Ascending aorta (tissue), 2 donors: ENCODE data around the gene CYSLTR2. TPM values are rescaled to one million over a fixed set of nuclear protein-coding genes. Genes with fewer than 3 reads are reported as not detected.

Experiments used
- DNase-seq, 2 donors: peaks; one replicate each; pipeline ENCODE4 v3.0.0-alpha.2; 2019; ENCODE audit warnings: low spot score in 2 of 2
- H3K27ac ChIP-seq, 2 donors: fragments of 200-600 bp; sonication (generic); one replicate each; pipeline ENCODE4 v1.5.1; 2016 to 2017; ENCODE audit warnings: mild to moderate bottlenecking in 1 of 2
- H3K27me3 ChIP-seq: fragments of 200-600 bp; sonication (generic); one replicate; pipeline ENCODE4 v1.5.1; 2017
- H3K36me3 ChIP-seq, 2 donors: fragments of 200-600 bp; sonication (generic); one replicate each; pipeline ENCODE4 v1.5.1; 2016
- H3K4me1 ChIP-seq, 2 donors: fragments of 200-600 bp; sonication (generic); one replicate each; pipeline ENCODE4 v1.5.1; 2016 to 2017; ENCODE audit warnings: mild to moderate bottlenecking in 1 of 2
- H3K4me3 ChIP-seq, 2 donors: fragments of 200-600 bp; sonication (generic); one replicate each; pipeline ENCODE4 v1.5.1; 2016 to 2017; ENCODE audit warnings: mild to moderate bottlenecking in 1 of 2
- H3K9me3 ChIP-seq, 2 donors: fragments of 200-600 bp; sonication (generic); one replicate each; pipeline ENCODE4 v1.5.1; 2016
- CTCF ChIP-seq, 3 experiments: fragments of 200-600 bp in 2 of 3; fragments of 450-650 bp in 1 of 3; sonication (generic) in 2 of 3; IDR thresholded peaks; one replicate each; pipeline ENCODE4 v1.5.1; 2016 to 2019; ENCODE audit warnings: antibody characterized with exemption in 3 of 3, mild to moderate bottlenecking in 1 of 3, moderate library complexity in 1 of 3
- intact Hi-C: fragments of 100-400 bp; cut with DNase I; formaldehyde crosslinking; loops from one replicate; pipeline ENCODE4 v1.15.1; 2023
- total RNA-seq: library from RNA; depleted of rRNA; stranded (reverse); fragments of >200 nt; gene quantifications from one replicate; pipeline ENCODE4 v1.1.0, GENCODE V29; 2016

The CYSLTR2 gene
- total RNA-seq, 1 donor from 2014 or later = 1.2 TPM

GRCh38 chr13:48729856-48730255 is 76.1 kb downstream of the CYSLTR2 start:
- TF ChIP-seq CTCF (IDR thresholded peaks at IDR 0.05) = no peak
- H3K36me3 ChIP-seq = no peaks in the 10 kb centered on the region
- no peak overlapping the region for H3K4me3 ChIP-seq
- H3K27me3 ChIP-seq = no peaks in the 10 kb centered on the region
- intact Hi-C loops = no loop called here
- H3K27ac ChIP-seq = no peak overlapping the region
- no peak for DNase-seq
- H3K4me1 ChIP-seq = no peaks in the 10 kb centered on the region
- no peaks in the 10 kb centered on the region for H3K9me3 ChIP-seq

- intact Hi-C loops = no loop called here
- H3K27ac ChIP-seq = no peak overlapping the region
- no peaks in the 10 kb centered on the region for H3K36me3 ChIP-seq
- no peak for DNase-seq
- no peaks in the 10 kb centered on the region for H3K4me1 ChIP-seq
- no peaks in the 10 kb centered on the region for H3K27me3 ChIP-seq
- no peaks in the 10 kb centered on the region for H3K9me3 ChIP-seq
- H3K4me3 ChIP-seq = no peak overlapping the region
- TF ChIP-seq CTCF (IDR thresholded peaks at IDR 0.05) = no peak
Measured at GRCh38 chr13:48731001-48731658, 77.4 kb downstream of the CYSLTR2 start.

GRCh38 chr13:48731957-48732569 is 78.3 kb downstream of the CYSLTR2 start:
- Histone ChIP-seq H3K4me1 (no peaks in the 10 kb centered on the region), H3K27ac (no peak overlapping the region), H3K27me3 (no peaks in the 10 kb centered on the region), H3K36me3 (no peaks in the 10 kb centered on the region), H3K9me3 (no peaks in the 10 kb centered on the region), H3K4me3 (no peak overlapping the region)
- DNase-seq = no peak
- TF ChIP-seq CTCF (IDR thresholded peaks at IDR 0.05) = peak in 2 of 3 experiments; percentile 33 to 37
- intact Hi-C loops = no loop called here

- Histone ChIP-seq H3K9me3 (no peaks in the 10 kb centered on the region), H3K27me3 (no peaks in the 10 kb centered on the region), H3K27ac (no peak overlapping the region), H3K4me1 (no peaks in the 10 kb centered on the region), H3K4me3 (no peak overlapping the region), H3K36me3 (no peaks in the 10 kb centered on the region)
- DNase-seq = no peak
- intact Hi-C loops = no loop called here
- no peak for TF ChIP-seq CTCF (IDR thresholded peaks at IDR 0.05)
Measured at GRCh38 chr13:48733739-48734335, 80.1 kb downstream of the CYSLTR2 start.

- TF ChIP-seq CTCF (IDR thresholded peaks at IDR 0.05) = no peak
- Histone ChIP-seq H3K9me3 (no peaks in the 10 kb centered on the region), H3K27me3 (no peaks in the 10 kb centered on the region), H3K36me3 (no peaks in the 10 kb centered on the region), H3K27ac (no peak overlapping the region), H3K4me1 (no peaks in the 10 kb centered on the region), H3K4me3 (no peak overlapping the region)
- DNase-seq = no peak
- intact Hi-C loops = no loop called here
Measured at GRCh38 chr13:48735571-48735970, 81.8 kb downstream of the CYSLTR2 start.
